ENCODE measurements around the gene VPS8. TPM values are rescaled to one million over a fixed set of nuclear protein-coding genes. Genes with fewer than 3 reads are reported as not detected.

Gene VPS8
- total and polyA plus RNA-seq, 2 donors (not counting 1 experiment from before 2014, with no cell fraction given) = 24.9 to 99.4 TPM

DNA sequence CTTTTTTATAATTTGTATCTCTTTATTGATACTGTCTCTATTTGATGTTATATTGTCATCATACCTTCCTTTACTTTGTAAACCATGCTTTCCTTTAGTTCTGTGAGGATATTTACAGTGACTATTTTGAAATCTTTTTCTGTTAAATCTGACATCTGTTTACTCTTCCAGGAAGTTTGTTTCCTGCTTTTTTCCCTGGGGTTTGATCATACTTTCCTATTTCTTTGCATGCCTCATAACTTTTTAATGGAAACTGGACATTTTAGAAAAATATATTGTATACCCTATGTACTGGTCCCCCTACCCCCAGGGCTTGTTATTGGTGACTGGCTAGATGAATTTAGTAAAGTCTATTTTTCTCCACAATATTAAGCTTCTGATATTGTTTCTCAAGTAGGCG, 225.8 kb downstream of the VPS8 start:
- Histone ChIP-seq H3K9me3 (ENCODE audit: control insufficient read depth, insufficient read depth, low read depth, low read length) (no peaks in the 10 kb centered on the region), H3K4me3 (replicated peaks in 1 of 4; ENCODE audit: control extremely low read depth in 1 of 4, insufficient read depth in 1 of 4, low read depth in 3 of 4, low read length in 4 of 4) (no peak overlapping the region), H2AFZ (ENCODE audit: low read length) (no peak overlapping the region), H3K27ac (ENCODE audit: insufficient read depth, low read length) (no peak overlapping the region), H3K9ac (ENCODE audit: insufficient read depth, low read length) (no peak overlapping the region), H3K4me1 (ENCODE audit: control insufficient read depth, extremely low read depth, insufficient read depth, low read length) (no peaks in the 10 kb centered on the region), H3K4me2 (ENCODE audit: extremely low read depth, insufficient read depth, low read length) (no peak overlapping the region), H3K36me3 (ENCODE audit: control insufficient read depth, insufficient read depth, low read length) (no peaks in the 10 kb centered on the region), H4K20me1 (ENCODE audit: control insufficient read depth, extremely low read depth, insufficient read depth, low read length) (no peaks in the 10 kb centered on the region), H3K27me3 (ENCODE audit: control insufficient read depth, insufficient read depth, low read length) (no peaks in the 10 kb centered on the region), H3K79me2 (ENCODE audit: control insufficient read depth, insufficient read depth, low read length) (no peaks in the 10 kb centered on the region)
- TF ChIP-seq EZH2 (IDR thresholded peaks at IDR 0.05; ENCODE audit: low read length, missing control alignments) = no peak
- TF ChIP-seq, protein P1, sequence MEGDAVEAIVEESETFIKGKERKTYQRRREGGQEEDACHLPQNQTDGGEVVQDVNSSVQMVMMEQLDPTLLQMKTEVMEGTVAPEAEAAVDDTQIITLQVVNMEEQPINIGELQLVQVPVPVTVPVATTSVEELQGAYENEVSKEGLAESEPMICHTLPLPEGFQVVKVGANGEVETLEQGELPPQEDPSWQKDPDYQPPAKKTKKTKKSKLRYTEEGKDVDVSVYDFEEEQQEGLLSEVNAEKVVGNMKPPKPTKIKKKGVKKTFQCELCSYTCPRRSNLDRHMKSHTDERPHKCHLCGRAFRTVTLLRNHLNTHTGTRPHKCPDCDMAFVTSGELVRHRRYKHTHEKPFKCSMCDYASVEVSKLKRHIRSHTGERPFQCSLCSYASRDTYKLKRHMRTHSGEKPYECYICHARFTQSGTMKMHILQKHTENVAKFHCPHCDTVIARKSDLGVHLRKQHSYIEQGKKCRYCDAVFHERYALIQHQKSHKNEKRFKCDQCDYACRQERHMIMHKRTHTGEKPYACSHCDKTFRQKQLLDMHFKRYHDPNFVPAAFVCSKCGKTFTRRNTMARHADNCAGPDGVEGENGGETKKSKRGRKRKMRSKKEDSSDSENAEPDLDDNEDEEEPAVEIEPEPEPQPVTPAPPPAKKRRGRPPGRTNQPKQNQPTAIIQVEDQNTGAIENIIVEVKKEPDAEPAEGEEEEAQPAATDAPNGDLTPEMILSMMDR (conservative IDR thresholded peaks at IDR 0.05 in 1 of 2, IDR thresholded peaks at IDR 0.05 in 1 of 2; ENCODE audit: low read depth in 1 of 2, low read length in 2 of 2) = no peak
- DNase-seq (ENCODE audit: low read depth in 2 of 2) = no peak

DNA sequence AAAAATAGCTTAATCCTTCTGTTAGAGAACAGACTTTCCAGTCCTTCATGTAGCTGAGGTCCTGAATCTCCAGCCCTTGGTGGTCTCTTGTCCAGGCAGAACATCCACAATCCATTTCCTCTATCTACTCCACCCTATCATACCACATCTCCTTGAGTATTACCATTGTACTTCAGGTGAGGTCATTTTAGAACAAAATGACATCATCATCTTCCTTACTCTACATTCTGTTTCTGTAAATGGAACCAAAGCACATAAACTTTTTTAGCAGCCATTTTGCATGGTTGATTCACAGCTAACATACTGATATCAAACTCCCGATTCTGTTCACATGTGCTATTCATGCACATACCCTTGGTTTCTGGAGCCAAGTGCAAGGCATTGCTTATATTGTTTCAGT, 228.5 kb downstream of the VPS8 start:
- H3K4me3 ChIP-seq (replicated peaks in 1 of 4; ENCODE audit: control extremely low read depth in 1 of 4, insufficient read depth in 1 of 4, low read depth in 3 of 4, low read length in 4 of 4) = no peak overlapping the region

DNA sequence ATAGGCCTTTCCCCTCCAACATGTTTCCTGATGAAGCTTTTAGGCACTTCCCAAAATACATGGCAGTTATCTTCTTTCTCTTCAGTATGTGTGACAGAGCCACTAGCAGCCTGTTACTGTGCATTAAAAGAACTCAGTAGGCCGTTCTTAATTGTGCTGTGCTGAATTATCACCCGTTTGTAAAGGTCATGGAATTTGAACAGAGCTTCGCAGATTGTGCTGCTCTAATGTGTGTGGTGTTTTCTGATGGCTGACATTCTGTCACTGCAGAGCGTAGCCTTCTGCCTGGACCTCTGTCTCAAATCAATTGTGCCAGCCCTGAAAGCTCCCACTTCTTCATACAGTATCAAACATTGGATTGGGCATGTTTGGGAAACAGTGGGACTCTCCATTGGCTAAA, 229.6 kb downstream of the VPS8 start:
- no peaks in the 10 kb centered on the region for H3K79me2 ChIP-seq (ENCODE audit: control insufficient read depth, insufficient read depth, low read length)
- H3K27ac ChIP-seq (ENCODE audit: insufficient read depth, low read length) = no peak overlapping the region
- H3K4me3 ChIP-seq (replicated peaks in 1 of 4; ENCODE audit: control extremely low read depth in 1 of 4, insufficient read depth in 1 of 4, low read depth in 3 of 4, low read length in 4 of 4) = no peak overlapping the region
- no peaks in the 10 kb centered on the region for H3K27me3 ChIP-seq (ENCODE audit: control insufficient read depth, insufficient read depth, low read length)
- no peak overlapping the region for H3K9ac ChIP-seq (ENCODE audit: insufficient read depth, low read length)
- peaks cover 4% of the 10 kb centered on the region for H3K4me1 ChIP-seq (ENCODE audit: control insufficient read depth, extremely low read depth, insufficient read depth, low read length)
- no peak overlapping the region for H3K4me2 ChIP-seq (ENCODE audit: extremely low read depth, insufficient read depth, low read length)
- H3K36me3 ChIP-seq (ENCODE audit: control insufficient read depth, insufficient read depth, low read length) = no peaks in the 10 kb centered on the region
- H3K9me3 ChIP-seq (ENCODE audit: control insufficient read depth, insufficient read depth, low read depth, low read length) = no peaks in the 10 kb centered on the region
- no peaks in the 10 kb centered on the region for H4K20me1 ChIP-seq (ENCODE audit: control insufficient read depth, extremely low read depth, insufficient read depth, low read length)
- no peak for DNase-seq (ENCODE audit: low read depth in 2 of 2)
- H2AFZ ChIP-seq (ENCODE audit: low read length) = no peak overlapping the region
- TF ChIP-seq EZH2 (IDR thresholded peaks at IDR 0.05; ENCODE audit: low read length, missing control alignments) = no peak
- TF ChIP-seq, protein P1 (conservative IDR thresholded peaks at IDR 0.05 in 1 of 2, IDR thresholded peaks at IDR 0.05 in 1 of 2; ENCODE audit: low read depth in 1 of 2, low read length in 2 of 2) = no peak

More for the DNA sequence above, 228.5 kb downstream of the VPS8 start:
- Histone ChIP-seq H2AFZ (ENCODE audit: low read length) (no peak overlapping the region), H3K36me3 (ENCODE audit: control insufficient read depth, insufficient read depth, low read length) (no peaks in the 10 kb centered on the region), H3K27me3 (ENCODE audit: control insufficient read depth, insufficient read depth, low read length) (no peaks in the 10 kb centered on the region), H3K27ac (ENCODE audit: insufficient read depth, low read length) (no peak overlapping the region), H3K4me1 (ENCODE audit: control insufficient read depth, extremely low read depth, insufficient read depth, low read length) (peaks cover 4% of the 10 kb centered on the region), H3K4me2 (ENCODE audit: extremely low read depth, insufficient read depth, low read length) (no peak overlapping the region), H4K20me1 (ENCODE audit: control insufficient read depth, extremely low read depth, insufficient read depth, low read length) (no peaks in the 10 kb centered on the region), H3K9ac (ENCODE audit: insufficient read depth, low read length) (no peak overlapping the region), H3K79me2 (ENCODE audit: control insufficient read depth, insufficient read depth, low read length) (no peaks in the 10 kb centered on the region), H3K9me3 (ENCODE audit: control insufficient read depth, insufficient read depth, low read depth, low read length) (no peaks in the 10 kb centered on the region)
- TF ChIP-seq, protein P1 (conservative IDR thresholded peaks at IDR 0.05 in 1 of 2, IDR thresholded peaks at IDR 0.05 in 1 of 2; ENCODE audit: low read depth in 1 of 2, low read length in 2 of 2) = no peak
- TF ChIP-seq EZH2 (IDR thresholded peaks at IDR 0.05; ENCODE audit: low read length, missing control alignments) = no peak
- DNase-seq (ENCODE audit: low read depth in 2 of 2) = no peak
